Thoracic aorta (tissue), 2 donors: ENCODE results near the gene ZNF784. TPM values are rescaled to one million over a fixed set of nuclear protein-coding genes. Genes with fewer than 3 reads are reported as not detected.

Experiments
- ATAC-seq: fragments of 150-250 bp; one replicate; pipeline ENCODE4 v1.8.0; 2017; ENCODE audit warnings: low read depth; ENCODE audit not compliant: insufficient number of reproducible peaks, low FRiP score
- DNase-seq: peaks from one replicate; pipeline ENCODE4 v3.0.0-alpha.2; 2020; ENCODE audit warnings: low spot score
- H3K27ac ChIP-seq, 2 donors: fragments of 200-600 bp; sonication (generic); 1 replicate in 1 of 2; 2 replicates in 1 of 2; pipeline ENCODE4 v1.5.1; 2016; ENCODE audit warnings: mild to moderate bottlenecking in 2 of 2, moderate library complexity in 2 of 2
- H3K27me3 ChIP-seq: fragments of 200-600 bp; sonication (generic); replicated peaks from 2 replicates; pipeline ENCODE4 v1.6.0; 2016; ENCODE audit warnings: mild to moderate bottlenecking; ENCODE audit not compliant: insufficient read depth
- H3K36me3 ChIP-seq: fragments of 200-600 bp; sonication (generic); one replicate; pipeline ENCODE4 v1.5.1; 2016
- H3K4me1 ChIP-seq, 2 donors: fragments of 200-600 bp; sonication (generic); 1 replicate in 1 of 2; 2 replicates in 1 of 2; pipeline versions ENCODE4 v1.5.1 to v1.6.0; 2016; ENCODE audit warnings: low read depth in 2 of 2, mild to moderate bottlenecking in 1 of 2; ENCODE audit not compliant: control insufficient read depth in 1 of 2
- H3K4me3 ChIP-seq: fragments of 200-600 bp; sonication (generic); 2 replicates; pipeline ENCODE4 v1.5.1; 2016; ENCODE audit warnings: mild to moderate bottlenecking
- H3K9me3 ChIP-seq: fragments of 200-600 bp; sonication (generic); 2 replicates; pipeline ENCODE4 v1.5.1; 2016
- total RNA-seq, 2 donors: library from RNA; depleted of rRNA; stranded (reverse); fragments of >200 nt; gene quantifications; one replicate each; pipeline versions ENCODE4 v1.1.0 to v1.2.3, GENCODE V29; 2016
- TF ChIP-seq, protein P1 (sequence below): fragments of 200-600 bp; sonication (generic); IDR thresholded peaks from one replicate; pipeline ENCODE4 v1.5.1; 2019; ENCODE audit warnings: antibody characterized with exemption

ZNF784 gene
- total RNA-seq, 2 donors from 2014 or later: 8.5 to 13.0 TPM

DNA sequence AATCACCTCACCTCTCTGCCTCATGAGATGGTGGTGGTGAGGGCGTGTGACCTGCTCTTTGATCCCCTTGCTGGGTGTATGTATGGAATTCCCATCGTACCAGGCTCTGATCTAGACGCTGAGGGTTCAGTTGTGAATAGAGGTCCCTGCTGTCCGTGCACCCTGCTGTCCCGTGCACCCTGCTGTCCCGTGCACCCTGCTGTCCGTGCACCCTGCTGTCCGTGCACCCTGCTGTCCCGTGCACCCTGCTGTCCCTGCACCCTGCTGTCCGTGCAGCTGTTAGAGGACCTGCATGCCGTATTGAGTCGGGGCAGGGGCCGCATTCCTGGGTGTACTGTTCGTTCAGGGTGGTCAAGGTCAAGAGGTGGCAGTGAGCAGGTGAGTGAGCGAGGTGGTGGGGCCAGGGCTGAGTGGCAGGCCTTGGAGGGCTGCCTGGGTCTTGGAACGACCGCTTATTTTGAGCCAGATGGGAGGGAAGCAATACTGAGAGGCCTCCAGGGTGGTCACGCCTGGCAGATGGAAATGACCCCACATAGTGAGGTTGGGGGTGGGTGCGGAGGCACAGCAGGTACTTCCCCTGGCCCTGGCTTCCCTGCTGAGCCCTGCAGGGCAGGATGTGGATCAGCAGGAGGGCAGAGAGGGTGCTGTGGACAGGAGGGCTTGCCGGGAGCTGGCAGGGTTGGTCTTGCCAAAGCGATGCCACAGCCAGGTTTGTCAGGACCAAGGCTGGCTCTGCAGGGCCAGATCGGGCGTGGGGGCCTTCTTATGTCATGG lies 46.1 kb upstream of the ZNF784 start:
- no peak for ATAC-seq
- Histone ChIP-seq H3K27ac (no peak overlapping the region), H3K4me1 (peaks cover 4 to 6% of the 10 kb centered on the region in 2 donors), H3K9me3 (no peaks in the 10 kb centered on the region), H3K27me3 (no peaks in the 10 kb centered on the region), H3K4me3 (no peak overlapping the region), H3K36me3 (peaks cover 63% of the 10 kb centered on the region)
- TF ChIP-seq, protein P1, sequence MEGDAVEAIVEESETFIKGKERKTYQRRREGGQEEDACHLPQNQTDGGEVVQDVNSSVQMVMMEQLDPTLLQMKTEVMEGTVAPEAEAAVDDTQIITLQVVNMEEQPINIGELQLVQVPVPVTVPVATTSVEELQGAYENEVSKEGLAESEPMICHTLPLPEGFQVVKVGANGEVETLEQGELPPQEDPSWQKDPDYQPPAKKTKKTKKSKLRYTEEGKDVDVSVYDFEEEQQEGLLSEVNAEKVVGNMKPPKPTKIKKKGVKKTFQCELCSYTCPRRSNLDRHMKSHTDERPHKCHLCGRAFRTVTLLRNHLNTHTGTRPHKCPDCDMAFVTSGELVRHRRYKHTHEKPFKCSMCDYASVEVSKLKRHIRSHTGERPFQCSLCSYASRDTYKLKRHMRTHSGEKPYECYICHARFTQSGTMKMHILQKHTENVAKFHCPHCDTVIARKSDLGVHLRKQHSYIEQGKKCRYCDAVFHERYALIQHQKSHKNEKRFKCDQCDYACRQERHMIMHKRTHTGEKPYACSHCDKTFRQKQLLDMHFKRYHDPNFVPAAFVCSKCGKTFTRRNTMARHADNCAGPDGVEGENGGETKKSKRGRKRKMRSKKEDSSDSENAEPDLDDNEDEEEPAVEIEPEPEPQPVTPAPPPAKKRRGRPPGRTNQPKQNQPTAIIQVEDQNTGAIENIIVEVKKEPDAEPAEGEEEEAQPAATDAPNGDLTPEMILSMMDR: no peak
- no peak for DNase-seq

DNA sequence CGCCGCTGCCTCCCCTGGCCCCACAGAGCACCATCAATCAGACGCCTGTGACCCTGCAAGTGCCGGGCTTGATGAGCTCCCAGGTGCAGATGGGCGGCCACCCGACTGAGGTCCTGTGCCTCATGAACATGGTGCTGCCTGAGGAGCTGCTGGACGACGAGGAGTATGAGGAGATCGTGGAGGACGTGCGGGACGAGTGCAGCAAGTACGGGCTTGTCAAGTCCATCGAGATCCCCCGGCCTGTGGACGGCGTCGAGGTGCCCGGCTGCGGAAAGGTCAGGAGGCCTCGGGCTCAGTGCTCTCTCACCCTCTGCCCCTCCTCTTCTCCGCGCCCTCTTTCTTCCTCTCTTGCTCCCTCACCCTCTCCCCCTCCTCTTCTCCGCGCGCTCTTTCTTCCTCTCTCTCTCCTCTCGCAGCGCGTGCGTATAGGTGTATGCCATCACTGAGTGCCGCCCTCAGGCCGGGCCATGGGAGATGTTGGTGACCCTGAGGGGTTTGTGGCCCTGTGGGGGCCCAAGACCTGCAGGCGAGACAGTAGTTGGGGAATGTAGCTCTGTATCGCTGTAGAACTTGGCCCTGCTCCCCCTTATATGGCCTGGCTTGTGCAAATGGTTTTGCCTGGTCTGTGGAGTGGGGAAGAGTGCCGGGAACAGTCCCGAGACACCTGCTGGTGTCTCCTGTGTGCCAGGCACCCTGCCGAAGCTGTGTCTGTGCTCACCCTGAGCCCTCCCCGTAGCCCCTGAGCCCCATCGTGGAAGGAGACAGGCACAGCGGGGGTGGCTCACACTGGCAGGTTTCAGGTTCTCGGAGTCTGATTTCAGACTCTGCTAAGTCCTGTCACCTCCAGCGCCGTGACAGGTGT lies 45.3 kb upstream of the ZNF784 start:
- H3K4me1 ChIP-seq: peaks cover 3 to 5% of the 10 kb centered on the region in 2 donors
- peaks cover 68% of the 10 kb centered on the region for H3K36me3 ChIP-seq

DNA sequence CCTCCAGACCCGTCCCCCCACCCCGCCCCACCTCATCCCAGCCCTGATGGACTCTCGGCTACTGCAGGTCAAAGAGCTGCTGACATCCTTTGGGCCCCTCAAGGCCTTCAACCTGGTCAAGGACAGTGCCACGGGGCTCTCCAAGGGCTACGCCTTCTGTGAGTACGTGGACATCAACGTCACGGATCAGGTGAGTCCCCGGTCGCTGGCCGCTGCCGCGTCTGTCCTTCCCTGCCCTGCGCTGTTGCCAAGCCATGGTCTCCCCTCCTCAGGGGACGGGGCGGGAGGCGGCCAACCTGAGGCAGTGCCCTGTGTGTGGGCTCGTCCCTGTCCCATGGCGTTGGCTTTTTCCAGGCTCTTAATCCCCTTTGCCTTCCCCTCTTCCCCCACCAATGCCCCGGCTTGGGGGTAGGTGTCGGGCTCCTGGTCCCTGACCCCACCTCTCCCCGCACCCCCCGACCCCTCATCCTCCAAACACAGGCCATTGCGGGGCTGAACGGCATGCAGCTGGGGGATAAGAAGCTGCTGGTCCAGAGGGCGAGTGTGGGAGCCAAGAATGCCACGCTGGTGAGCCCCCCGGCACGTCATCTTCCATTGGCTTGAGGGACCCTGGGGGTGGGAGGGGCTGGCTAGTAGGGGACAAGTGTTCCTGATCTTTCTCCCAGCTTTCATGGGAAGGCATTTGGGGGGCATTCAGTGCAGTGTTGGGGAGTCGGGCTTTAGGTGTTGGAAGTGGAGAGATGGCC lies 44.4 kb upstream of the ZNF784 start:
- no peaks in the 10 kb centered on the region for H3K4me1 ChIP-seq
- ATAC-seq (no peak), DNase-seq (no peak)
- no peaks in the 10 kb centered on the region for H3K27me3 ChIP-seq
- no peak overlapping the region for H3K27ac ChIP-seq
- TF ChIP-seq, protein P1: no peak
- H3K4me3 ChIP-seq: no peak overlapping the region
- no peaks in the 10 kb centered on the region for H3K9me3 ChIP-seq
- H3K36me3 ChIP-seq: peaks cover 75% of the 10 kb centered on the region

More for the DNA sequence above, 45.3 kb upstream of the ZNF784 start:
- TF ChIP-seq, protein P1: no peak
- Histone ChIP-seq H3K4me3 (no peak overlapping the region), H3K27me3 (no peaks in the 10 kb centered on the region), H3K27ac (no peak overlapping the region), H3K9me3 (no peaks in the 10 kb centered on the region)
- DNase-seq (no peak), ATAC-seq (no peak)

DNA sequence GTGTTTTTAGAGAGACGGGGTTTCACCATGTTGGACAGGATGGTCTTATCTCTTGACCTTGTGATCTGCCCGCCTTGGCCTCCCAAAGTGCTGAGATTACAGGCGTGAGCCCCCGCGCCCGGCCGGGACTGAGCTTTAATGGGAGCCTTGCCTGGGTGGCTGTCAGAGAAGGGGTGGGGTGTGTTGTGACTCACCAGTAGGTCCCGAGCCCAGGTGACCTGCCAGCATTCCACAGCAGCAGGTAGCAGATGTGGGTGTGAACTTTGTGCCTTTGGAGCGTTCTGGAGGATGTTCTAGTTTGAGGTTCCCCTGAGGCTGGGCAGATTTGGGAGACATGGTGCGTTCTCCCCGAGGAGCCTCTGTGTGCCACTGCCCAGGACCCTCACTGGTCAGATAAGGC lies 43.6 kb upstream of the ZNF784 start:
- DNase-seq (no peak), ATAC-seq (no peak)
- no peak overlapping the region for H3K27ac ChIP-seq
- H3K4me3 ChIP-seq: no peak overlapping the region
- no peaks in the 10 kb centered on the region for H3K27me3 ChIP-seq
- no peaks in the 10 kb centered on the region for H3K9me3 ChIP-seq
- no peaks in the 10 kb centered on the region for H3K4me1 ChIP-seq
- TF ChIP-seq, protein P1: no peak
- peaks cover 77% of the 10 kb centered on the region for H3K36me3 ChIP-seq
